ENCODE data around the gene RHBDD3. TPM values are rescaled to one million over a fixed set of nuclear protein-coding genes. Genes with fewer than 3 reads are reported as not detected.
A peak's percentile ranks its signal among the peaks of the same experiment; 100 is the strongest.

The RHBDD3 gene
- total and polyA plus RNA-seq, 2 of the 8 experiments (the other 6 are each of a cell fraction or from before 2014, with no cell fraction given), result 72.1 to 117 TPM

DNA sequence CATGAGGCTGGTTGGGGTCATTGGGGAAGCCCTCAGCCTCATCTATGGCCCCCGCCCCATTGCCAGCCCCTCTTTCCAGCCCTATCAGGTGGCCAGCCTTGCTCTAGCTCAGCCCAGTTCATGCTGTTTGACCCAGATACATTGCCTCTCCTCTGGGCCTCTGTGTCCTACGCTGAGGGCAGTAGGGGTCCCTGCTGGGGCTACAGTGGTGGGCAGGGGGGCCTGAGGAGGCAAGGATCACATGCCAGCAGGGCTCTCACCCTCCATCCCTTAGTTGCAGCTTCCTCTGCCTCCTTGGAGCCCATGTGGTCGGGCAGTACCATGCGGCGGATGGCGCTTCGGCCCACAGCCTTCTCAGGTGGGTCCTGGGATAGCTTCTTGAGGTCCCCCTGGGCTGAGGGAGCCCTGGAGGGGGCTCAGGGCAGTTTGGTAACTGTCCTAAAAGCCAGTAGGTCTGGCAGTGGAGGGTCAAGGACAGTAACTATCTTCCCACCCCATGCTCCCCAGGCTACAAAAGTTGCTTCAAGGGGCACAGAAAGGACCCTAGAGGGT is 42.8 kb downstream of the RHBDD3 start:
- H2BK5ac ChIP-seq (ENCODE audit: low read depth, low read length), result no peak overlapping the region
- ChIA-PET POLR2A (ENCODE audit: partially characterized antibody) (interaction anchor here (1.2 to 2.4 kb wide), 4 partner anchors 9 to 44 kb away, joined by 3 to 11 read pairs (median 6); partner anchors contain the start of gene EWSR1), CTCF (ENCODE audit: partially characterized antibody) (interaction anchor here (1.0 to 3.8 kb wide), 6 partner anchors 7 to 35 kb away, joined by 3 to 13 read pairs (median 6); no protein-coding TSS in a partner anchor)
- H3K9ac ChIP-seq (replicated peaks in 1 of 4; ENCODE audit: extremely low read depth in 1 of 4, low read depth in 3 of 4, low read length in 3 of 4), result no peak overlapping the region
- no peak overlapping the region for H2BK12ac ChIP-seq (ENCODE audit: low read depth, low read length)
- H3K4me3 ChIP-seq (ENCODE audit: extremely low read depth in 1 of 4, insufficient read depth in 2 of 4, low read depth in 3 of 4, low read length in 4 of 4), result no peak overlapping the region
- no peak overlapping the region for H3K4me2 ChIP-seq (ENCODE audit: insufficient read depth in 1 of 2, low read depth in 2 of 2, low read length in 2 of 2)
- no peak overlapping the region for H4K5ac ChIP-seq (ENCODE audit: insufficient read length, low read depth, low read length)
- no peaks in the 10 kb centered on the region for H3K79me1 ChIP-seq (ENCODE audit: low read depth, low read length)
- WGBS, 2 experiments (ENCODE audit: extremely low coverage in 1 of 2, insufficient coverage in 1 of 2, insufficient read length in 1 of 2, insufficient replicate concordance in 2 of 2, low coverage in 1 of 2, low lambda C conversion rate in 2 of 2, missing lambda C conversion rate in 1 of 2), result 78% methylated on average over 7 of the region's 7 CpGs; no CpG with 5 or more reads in 1 of the 2 experiments
- H3K18ac ChIP-seq (ENCODE audit: extremely low read depth, low read length), result no peak overlapping the region
- H3K4me1 ChIP-seq (replicated peaks in 1 of 4; ENCODE audit: control insufficient read depth in 3 of 4, insufficient read depth in 4 of 4, low read length in 3 of 4), result peaks cover 0 to 5% (median 4%) of the 10 kb centered on the region in 4 experiments; a peak in 5 of 7 replicates
- H3K23ac ChIP-seq (ENCODE audit: insufficient read length), result no peak overlapping the region
- H3K79me2 ChIP-seq (ENCODE audit: control insufficient read depth in 1 of 2, insufficient read depth in 2 of 2, low read length in 2 of 2), result no peaks in the 10 kb centered on the region
- no peaks in the 10 kb centered on the region; the same call in 1 of the 2 replicates for H3K23me2 ChIP-seq (ENCODE audit: low read depth, low read length)
- H3K27ac ChIP-seq (ENCODE audit: low read depth, low read length), result no peak overlapping the region
- peak overlapping the region; percentile 71; the same call in 1 of the 2 replicates for H4K8ac ChIP-seq (ENCODE audit: extremely low read depth, insufficient read depth, low read length)
- no peaks in the 10 kb centered on the region for H4K20me1 ChIP-seq (replicated peaks in 1 of 2; ENCODE audit: control insufficient read depth in 1 of 2, insufficient read depth in 2 of 2, low read length in 2 of 2)
- no peaks in the 10 kb centered on the region for H3K9me3 ChIP-seq (ENCODE audit: insufficient read depth in 2 of 2, low read depth in 1 of 2, low read length in 1 of 2)
- no peak overlapping the region for H2AK5ac ChIP-seq (ENCODE audit: low read depth, low read length)
- DNase-seq (ENCODE audit: low read depth in 1 of 2, low spot score in 2 of 2) (no peak), FAIRE-seq (no peak)
- no peak overlapping the region for H2BK20ac ChIP-seq (ENCODE audit: low read length)
- no peak overlapping the region for H2AFZ ChIP-seq (ENCODE audit: low read length)
- H3K14ac ChIP-seq (ENCODE audit: insufficient read length), result no peak overlapping the region
- no peak overlapping the region for H4K91ac ChIP-seq (replicated peaks; ENCODE audit: insufficient read length, low read length)
- no peak overlapping the region for H2BK120ac ChIP-seq (replicated peaks; ENCODE audit: low read depth, low read length)
- no peaks in the 10 kb centered on the region for H3K36me3 ChIP-seq (ENCODE audit: control insufficient read depth in 2 of 4, insufficient read depth in 4 of 4, low read length in 3 of 4)
- no peak overlapping the region for H3K4ac ChIP-seq (replicated peaks; ENCODE audit: insufficient read length, low read depth, low read length)
- H3K27me3 ChIP-seq (replicated peaks in 1 of 4; ENCODE audit: control insufficient read depth in 3 of 4, extremely low read depth in 1 of 4, insufficient read depth in 3 of 4, low read length in 3 of 4), result peaks cover 0 to 5% (median 0%) of the 10 kb centered on the region in 4 experiments; a peak in 2 of 7 replicates
- no peak overlapping the region for H3K56ac ChIP-seq (replicated peaks; ENCODE audit: insufficient read length, low read depth, low read length)
- no peak overlapping the region for H2BK15ac ChIP-seq (ENCODE audit: low read length)
- TF ChIP-seq ASH2L (IDR thresholded peaks at IDR 0.05; ENCODE audit: low read length), result no peak
- TF ChIP-seq, protein P1, sequence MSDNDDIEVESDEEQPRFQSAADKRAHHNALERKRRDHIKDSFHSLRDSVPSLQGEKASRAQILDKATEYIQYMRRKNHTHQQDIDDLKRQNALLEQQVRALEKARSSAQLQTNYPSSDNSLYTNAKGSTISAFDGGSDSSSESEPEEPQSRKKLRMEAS (IDR thresholded peaks at IDR 0.05), result no peak
- TF ChIP-seq SP1 (IDR thresholded peaks at IDR 0.05; ENCODE audit: low read depth, low read length), result no peak
- no peak for TF ChIP-seq TEAD4 (IDR thresholded peaks at IDR 0.05; ENCODE audit: low read depth, low read length)
- TF ChIP-seq EZH2 (IDR thresholded peaks at IDR 0.05; ENCODE audit: low read depth, low read length, severe bottlenecking), result no peak
- no peak for TF ChIP-seq SIN3A (conservative IDR thresholded peaks at IDR 0.05 in 1 of 2, IDR thresholded peaks at IDR 0.05 in 1 of 2; ENCODE audit: low read depth in 1 of 2, low read length in 2 of 2)
- TF ChIP-seq EP300 (IDR thresholded peaks at IDR 0.05; ENCODE audit: borderline replicate concordance in 1 of 2, low read depth in 2 of 2, low read length in 2 of 2), result no peak
- no peak for TF ChIP-seq RNF2 (IDR thresholded peaks at IDR 0.05; ENCODE audit: borderline replicate concordance, low read depth, low read length, missing control alignments, poor library complexity, severe bottlenecking)
- no peak for TF ChIP-seq HDAC2 (IDR thresholded peaks at IDR 0.05; ENCODE audit: borderline replicate concordance in 1 of 2, low read depth in 2 of 2, low read length in 2 of 2)
- TF ChIP-seq SUZ12 (IDR thresholded peaks at IDR 0.05; ENCODE audit: low read length), result no peak
- TF ChIP-seq POLR2A (IDR thresholded peaks at IDR 0.05; ENCODE audit: control extremely low read depth in 1 of 2, low read depth in 2 of 2, low read length in 2 of 2), result no peak
- TF ChIP-seq TAF7 (optimal IDR thresholded peaks at IDR 0.05; ENCODE audit: borderline replicate concordance, low read depth, low read length), result no peak
